Measurements from ENCODE around the gene VPS39. TPM values are rescaled to one million over a fixed set of nuclear protein-coding genes. Genes with fewer than 3 reads are reported as not detected.

VPS39 gene
- total and polyA plus RNA-seq, 2 of the 13 experiments (the other 11 are each of a cell fraction or from before 2014, with no cell fraction given), result 22.9 to 32.0 TPM

GRCh38 chr15:42144841-42145375 is 63.2 kb downstream of the VPS39 start:
- CTCF ChIA-PET (ENCODE audit: low intra/inter-chr PET ratio, low total read pairs), result no interaction called here
- no peak for DNase-seq (ENCODE audit: low spot score)
- WGBS (ENCODE audit: low lambda C conversion rate), result 35% methylated on average over 9 of the region's 9 CpGs

More at GRCh38 chr15:42144841-42145375, 63.2 kb downstream of the VPS39 start:
- Histone ChIP-seq H2AFZ (ENCODE audit: low read length) (no peak overlapping the region), H3K27ac (ENCODE audit: extremely low read length, insufficient read depth, low read length) (no peak overlapping the region), H3K36me3 (replicated peaks in 1 of 2; ENCODE audit: control insufficient read depth in 1 of 2, insufficient read depth in 2 of 2, low read length in 2 of 2) (no peaks in the 10 kb centered on the region), H3K79me2 (ENCODE audit: insufficient read depth, low read length) (no peaks in the 10 kb centered on the region), H3K27me3 (ENCODE audit: control insufficient read depth in 1 of 2, insufficient read depth in 2 of 2, low read length in 2 of 2) (peaks cover 0 to 30% of the 10 kb centered on the region in 2 experiments; a peak in 2 of 5 replicates), H3K4me3 (replicated peaks in 1 of 3; ENCODE audit: insufficient read depth in 1 of 3, low read depth in 2 of 3, low read length in 3 of 3) (no peak overlapping the region), H3K9me3 (ENCODE audit: low read length) (0 out of 2 replicates have a peak, but pooled peaks cover under 1% of the 10 kb centered on the region), H4K20me1 (ENCODE audit: insufficient read depth, low read length) (no peaks in the 10 kb centered on the region), H3K4me1 (ENCODE audit: insufficient read depth, low read length) (peaks cover 43% of the 10 kb centered on the region), H3K4me2 (ENCODE audit: low read depth, low read length) (no peak overlapping the region), H3K9ac (ENCODE audit: insufficient read depth, low read depth, low read length) (no peak overlapping the region)
- POLR2A ChIA-PET, result no interaction called here
- no peak for TF ChIP-seq LBX2 (CRISPR knock-in tag; IDR thresholded peaks at IDR 0.05; ENCODE audit: borderline replicate concordance)
- no peak for TF ChIP-seq MIXL1 (CRISPR knock-in tag; IDR thresholded peaks at IDR 0.05)
- no peak for TF ChIP-seq ZNF24 (IDR thresholded peaks at IDR 0.05)
- TF ChIP-seq ETV6 (CRISPR knock-in tag; conservative IDR thresholded peaks at IDR 0.05), result no peak
- no peak for TF ChIP-seq MTA1 (CRISPR knock-in tag; IDR thresholded peaks at IDR 0.05; ENCODE audit: borderline replicate concordance)
- no peak for TF ChIP-seq MTF2 (CRISPR knock-in tag; IDR thresholded peaks at IDR 0.05; ENCODE audit: borderline replicate concordance)
- TF ChIP-seq ZNF713 (CRISPR knock-in tag; IDR thresholded peaks at IDR 0.05), result no peak
- no peak for TF ChIP-seq ZBTB1 (CRISPR knock-in tag; IDR thresholded peaks at IDR 0.05; ENCODE audit: borderline replicate concordance)
- TF ChIP-seq ZNF121 (CRISPR knock-in tag; IDR thresholded peaks at IDR 0.05), result no peak
- TF ChIP-seq TFDP2 (CRISPR knock-in tag; IDR thresholded peaks at IDR 0.05), result no peak
- FAIRE-seq (no peak), ATAC-seq (no peak)
- in situ Hi-C loops (cut with HindIII; ENCODE audit: extremely low pct_ligation_motif_present, low pct_unique_long_range_greater_than_20kb), result no loop called here
- intact Hi-C loops (cut with micrococcal nuclease; ENCODE audit: unreplicated experiment), result no loop called here
- no TSS peak for BruUV-seq (replicated peaks)

Data from HepG2 (cell line).